ENCODE results near the gene PRSS37. TPM values are rescaled to one million over a fixed set of nuclear protein-coding genes. Genes with fewer than 3 reads are reported as not detected.

Gene PRSS37
- total and polyA plus RNA-seq, 2 of the 8 experiments (the other 6 are each of a cell fraction or from before 2014, with no cell fraction given): not detected

DNA sequence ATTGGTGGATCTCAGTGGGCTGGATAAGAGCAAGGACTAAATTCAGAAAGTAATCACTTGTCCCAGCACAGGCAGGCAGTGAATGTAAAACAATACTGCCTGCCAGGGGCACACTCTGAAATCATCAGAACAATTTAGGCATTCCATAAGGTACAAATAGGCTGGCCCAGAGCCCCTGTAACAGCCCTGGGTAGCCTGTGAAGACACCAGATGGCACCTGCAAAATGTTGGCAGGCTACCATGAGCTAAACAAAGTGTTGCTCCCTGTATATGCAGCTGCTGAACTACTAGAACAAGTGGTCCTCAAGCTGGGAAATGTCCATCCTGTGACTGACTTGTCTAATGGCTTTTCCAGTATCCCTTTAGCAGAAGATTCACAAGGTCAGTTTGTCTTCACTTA, 3.0 kb upstream of the PRSS37 start:
- H4K8ac ChIP-seq (ENCODE audit: extremely low read depth, insufficient read depth, low read length): no peak overlapping the region
- H2BK120ac ChIP-seq (replicated peaks; ENCODE audit: low read depth, low read length): no peak overlapping the region
- no peaks in the 10 kb centered on the region for H4K20me1 ChIP-seq (replicated peaks in 1 of 2; ENCODE audit: control insufficient read depth in 1 of 2, insufficient read depth in 2 of 2, low read length in 2 of 2)
- H3K27me3 ChIP-seq (replicated peaks in 1 of 4; ENCODE audit: control insufficient read depth in 3 of 4, extremely low read depth in 1 of 4, insufficient read depth in 3 of 4, low read length in 3 of 4): no peaks in the 10 kb centered on the region
- H3K23me2 ChIP-seq (ENCODE audit: low read depth, low read length): peaks cover 2% of the 10 kb centered on the region; the same call in 1 of the 2 replicates
- no peak overlapping the region for H4K91ac ChIP-seq (replicated peaks; ENCODE audit: insufficient read length, low read length)
- H2BK5ac ChIP-seq (ENCODE audit: low read depth, low read length): no peak overlapping the region
- DNase-seq (ENCODE audit: low read depth in 1 of 2, low spot score in 2 of 2) (no peak), FAIRE-seq (no peak)
- no peak overlapping the region for H2BK20ac ChIP-seq (ENCODE audit: low read length)
- no peak overlapping the region for H3K9ac ChIP-seq (replicated peaks in 1 of 4; ENCODE audit: extremely low read depth in 1 of 4, low read depth in 3 of 4, low read length in 3 of 4)
- no peaks in the 10 kb centered on the region for H3K36me3 ChIP-seq (ENCODE audit: control insufficient read depth in 2 of 4, insufficient read depth in 4 of 4, low read length in 3 of 4)
- no peaks in the 10 kb centered on the region for H3K79me1 ChIP-seq (ENCODE audit: low read depth, low read length)
- no peak overlapping the region for H3K27ac ChIP-seq (ENCODE audit: low read depth, low read length)
- no peak overlapping the region for H3K4ac ChIP-seq (replicated peaks; ENCODE audit: insufficient read length, low read depth, low read length)
- no peak overlapping the region for H3K4me2 ChIP-seq (ENCODE audit: insufficient read depth in 1 of 2, low read depth in 2 of 2, low read length in 2 of 2)
- H3K4me3 ChIP-seq (ENCODE audit: extremely low read depth in 1 of 4, insufficient read depth in 2 of 4, low read depth in 3 of 4, low read length in 4 of 4): no peak overlapping the region
- no peak overlapping the region for H2BK15ac ChIP-seq (ENCODE audit: low read length)
- POLR2A ChIA-PET (ENCODE audit: partially characterized antibody): no interaction called here
- H3K79me2 ChIP-seq (ENCODE audit: control insufficient read depth in 1 of 2, insufficient read depth in 2 of 2, low read length in 2 of 2): no peaks in the 10 kb centered on the region
- TF ChIP-seq SP2 (IDR thresholded peaks at IDR 0.05; ENCODE audit: low read length): no peak
- H4K5ac ChIP-seq (ENCODE audit: insufficient read length, low read depth, low read length): no peak overlapping the region
- no peak overlapping the region for H2AFZ ChIP-seq (ENCODE audit: low read length)
- H3K14ac ChIP-seq (ENCODE audit: insufficient read length): no peak overlapping the region
- no peak overlapping the region for H2BK12ac ChIP-seq (ENCODE audit: low read depth, low read length)
- no peak overlapping the region for H2AK5ac ChIP-seq (ENCODE audit: low read depth, low read length)
- H3K18ac ChIP-seq (ENCODE audit: extremely low read depth, low read length): no peak overlapping the region
- CTCF ChIA-PET (ENCODE audit: partially characterized antibody): interaction anchor here (1.3 to 1.4 kb wide), 4 partner anchors 13 to 59 kb away, joined by 3 to 7 read pairs (median 4); no protein-coding TSS in a partner anchor
- H3K4me1 ChIP-seq (replicated peaks in 1 of 4; ENCODE audit: control insufficient read depth in 3 of 4, insufficient read depth in 4 of 4, low read length in 3 of 4): no peaks in the 10 kb centered on the region
- no peak overlapping the region for H3K23ac ChIP-seq (ENCODE audit: insufficient read length)
- no peaks in the 10 kb centered on the region for H3K9me3 ChIP-seq (ENCODE audit: insufficient read depth in 2 of 2, low read depth in 1 of 2, low read length in 1 of 2)
- no peak overlapping the region for H3K56ac ChIP-seq (replicated peaks; ENCODE audit: insufficient read length, low read depth, low read length)
